ENCODE measurements around the gene SLC5A10.
"Not testable (repeated sequence)": the region's sequence is repeated elsewhere in the genome, so short reads cannot be mapped to it uniquely, and the experiment has no call there.

The SLC5A10 gene

GRCh38 chr17:19021622-19022083 lies 69.7 kb downstream of the SLC5A10 start:
- DNase-seq = no peak

- DNase-seq = no peak
Measured at GRCh38 chr17:19022128-19022527, 70.2 kb downstream of the SLC5A10 start.

- no peak for DNase-seq
Measured at GRCh38 chr17:19022747-19023146, 70.8 kb downstream of the SLC5A10 start.

- DNase-seq = no peak
Measured at GRCh38 chr17:19023209-19023999, 71.4 kb downstream of the SLC5A10 start.

- no peak for DNase-seq
Measured at GRCh38 chr17:19024101-19025078, 72.4 kb downstream of the SLC5A10 start.

GRCh38 chr17:19028671-19029070 lies 76.7 kb downstream of the SLC5A10 start:
- DNase-seq = not testable (repeated sequence)

- DNase-seq = not testable (repeated sequence)
Measured at GRCh38 chr17:19029740-19030139, 77.8 kb downstream of the SLC5A10 start.

GRCh38 chr17:19030771-19031449 lies 78.9 kb downstream of the SLC5A10 start:
- not testable (repeated sequence) for DNase-seq

GRCh38 chr17:19031729-19032128 lies 79.8 kb downstream of the SLC5A10 start:
- not testable (repeated sequence) for DNase-seq

GRCh38 chr17:19032377-19032988 lies 80.5 kb downstream of the SLC5A10 start:
- not testable (repeated sequence) for DNase-seq

GRCh38 chr17:19036186-19036585 lies 84.2 kb downstream of the SLC5A10 start:
- not testable (repeated sequence) for DNase-seq

- not testable (repeated sequence) for DNase-seq
Measured at GRCh38 chr17:19037547-19037946, 85.6 kb downstream of the SLC5A10 start.

- DNase-seq = not testable (repeated sequence)
Measured at GRCh38 chr17:19038007-19038406, 86.0 kb downstream of the SLC5A10 start.

- not testable (repeated sequence) for DNase-seq
Measured at GRCh38 chr17:19038730-19039129, 86.8 kb downstream of the SLC5A10 start.

- not testable (repeated sequence) for DNase-seq
Measured at GRCh38 chr17:19040350-19040749, 88.4 kb downstream of the SLC5A10 start.

- not testable (repeated sequence) for DNase-seq
Measured at GRCh38 chr17:19041871-19042270, 89.9 kb downstream of the SLC5A10 start.

GRCh38 chr17:19042369-19042768 lies 90.4 kb downstream of the SLC5A10 start:
- not testable (repeated sequence) for DNase-seq

GRCh38 chr17:19043032-19043431 lies 91.1 kb downstream of the SLC5A10 start:
- DNase-seq = not testable (repeated sequence)

- not testable (repeated sequence) for DNase-seq
Measured at GRCh38 chr17:19044643-19045042, 92.7 kb downstream of the SLC5A10 start.

GRCh38 chr17:19046782-19047375 lies 94.9 kb downstream of the SLC5A10 start, which contains the start of gene GRAP:
GRAP (minus strand) TSS chr17:19046957; CDS start chr17:19046926, 31 bp downstream.
- DNase-seq = not testable (repeated sequence)

GRCh38 chr17:19047510-19047909 lies 95.5 kb downstream of the SLC5A10 start:
- not testable (repeated sequence) for DNase-seq

GRCh38 chr17:19048826-19049225 lies 96.9 kb downstream of the SLC5A10 start:
- not testable (repeated sequence) for DNase-seq

All from DMS153 (cell line).